Left cardiac atrium (tissue), 2 donors: ENCODE results near the gene FITM2. TPM values are rescaled to one million over a fixed set of nuclear protein-coding genes. Genes with fewer than 3 reads are reported as not detected.

Experiments
- total RNA-seq, 2 donors: library from RNA; stranded (reverse); fragmentation: NEBNext Ultra II Directional; extraction: Animal tissue kit (Norgen Biotek cat#: 25700); gene quantifications; one replicate each; pipeline ENCODE4 v1.2.1, GENCODE V29; 2021
- donor health status: DM: no; HTN: yes; CAD: no; lungs with severe emphysema.
- donor health status: DM: yes; HTN: yes; CAD: no.

FITM2 gene
- total RNA-seq, 2 donors from 2014 or later, result 97.7 to 124 TPM

Other genes starting within 250 kb of the FITM2 start
- 10 to 100 TPM; 78.3 to 93.5 TPM for gene JPH2, start 124.0 kb downstream of the FITM2 start, total RNA-seq
- 10 to 100 TPM; 19.9 to 28.5 TPM for gene OSER1, start 100.4 kb downstream of the FITM2 start, total RNA-seq
- under 1 TPM; 0.21 to 0.50 TPM for gene GDAP1L1, start 63.9 kb downstream of the FITM2 start, total RNA-seq
- not detected for gene R3HDML, start 25.8 kb upstream of the FITM2 start, total RNA-seq
- gene HNF4A, start 44.5 kb upstream of the FITM2 start, total RNA-seq, result not detected
- gene TTPAL, start 164.7 kb upstream of the FITM2 start, total RNA-seq, result 1 to 10 TPM; 7.2 to 7.6 TPM
- 10 to 100 TPM; 83.9 to 92.8 TPM for gene SERINC3, start 210.9 kb upstream of the FITM2 start, total RNA-seq